Osteoblast (primary cell): Measurements from ENCODE around the gene PRCC. TPM values are rescaled to one million over a fixed set of nuclear protein-coding genes. Genes with fewer than 3 reads are reported as not detected.

Experiments used
- DNase-seq: peaks from one replicate; pipeline ENCODE4 v3.0.0; 2011; ENCODE audit warnings: low spot score, mixed read lengths; ENCODE audit not compliant: insufficient read length; ENCODE audit errors: missing footprints
- H2AFZ ChIP-seq: 2 replicates; pipeline ENCODE4 v1.6.0; 2011; ENCODE audit warnings: mild to moderate bottlenecking, low read length
- H3K27ac ChIP-seq: 2 replicates; pipeline ENCODE4 v1.5.1; 2011; ENCODE audit warnings: mild to moderate bottlenecking, low read depth, low read length, moderate library complexity
- H3K27me3 ChIP-seq: 2 replicates; pipeline ENCODE4 v1.6.0; 2012; ENCODE audit warnings: mild to moderate bottlenecking, control low read depth, inconsistent platforms, low read length, moderate library complexity; ENCODE audit not compliant: insufficient read depth
- H3K36me3 ChIP-seq: 2 replicates; pipeline ENCODE4 v1.5.1; 2011; ENCODE audit warnings: mild to moderate bottlenecking, low read length, control low read depth, moderate library complexity; ENCODE audit not compliant: insufficient read depth
- H3K4me1 ChIP-seq: 2 replicates; pipeline ENCODE4 v1.5.1; 2011; ENCODE audit warnings: mild to moderate bottlenecking, low read length, control low read depth, moderate library complexity; ENCODE audit not compliant: insufficient read depth
- H3K4me2 ChIP-seq: 2 replicates; pipeline ENCODE4 v1.6.0; 2011; ENCODE audit warnings: mild to moderate bottlenecking, low read length; ENCODE audit not compliant: insufficient read depth
- H3K4me3 ChIP-seq: fragments of 200-600 bp; sonication (generic); 3 replicates; pipeline ENCODE4 v1.5.1; 2012; ENCODE audit warnings: mild to moderate bottlenecking, low read length, inconsistent platforms; ENCODE audit not compliant: insufficient read depth
- H3K79me2 ChIP-seq: 2 replicates; pipeline ENCODE4 v1.6.0; 2012; ENCODE audit warnings: mild to moderate bottlenecking, low read length, control low read depth, inconsistent platforms; ENCODE audit not compliant: insufficient read depth
- H3K9me3 ChIP-seq: 2 replicates; pipeline ENCODE4 v1.5.1; 2011; ENCODE audit warnings: low read depth, low read length, control low read depth
- H4K20me1 ChIP-seq: 2 replicates; pipeline ENCODE4 v1.6.0; 2012; ENCODE audit warnings: mild to moderate bottlenecking, low read length, control low read depth; ENCODE audit not compliant: insufficient read depth
- CTCF ChIP-seq: IDR thresholded peaks from 2 replicates; pipeline ENCODE4 v1.5.1; 2011; ENCODE audit warnings: mild to moderate bottlenecking, low read depth, low read length, moderate library complexity; ENCODE audit errors: extremely low read depth
- total RNA-seq: library from RNA; depleted of rRNA; stranded (reverse); fragments of >200 nt; gene quantifications from 2 replicates; pipeline ENCODE4 v1.2.3, GENCODE V29; 2012

Gene PRCC
- total RNA-seq, 1 donor, result 22.8 TPM

- H2AFZ ChIP-seq, result no peak overlapping the region
- H3K27me3 ChIP-seq, result no peaks in the 10 kb centered on the region
- peaks cover 55% of the 10 kb centered on the region for H3K36me3 ChIP-seq
- TF ChIP-seq CTCF, result no peak
- peaks cover 33% of the 10 kb centered on the region for H3K4me1 ChIP-seq
- no peak overlapping the region for H3K4me3 ChIP-seq
- H3K4me2 ChIP-seq, result no peak overlapping the region
- no peak overlapping the region for H3K27ac ChIP-seq
- no peaks in the 10 kb centered on the region for H4K20me1 ChIP-seq
- no peak for DNase-seq
- H3K79me2 ChIP-seq, result peaks cover 67% of the 10 kb centered on the region
- no peaks in the 10 kb centered on the region for H3K9me3 ChIP-seq
Measured at GRCh38 chr1:156742801-156743200, 24.5 kb upstream of the PRCC start.

GRCh38 chr1:156743367-156744302, 23.7 kb upstream of the PRCC start:
- Histone ChIP-seq H3K36me3 (peaks cover 48% of the 10 kb centered on the region), H3K4me3 (no peak overlapping the region), H3K27me3 (no peaks in the 10 kb centered on the region), H3K27ac (no peak overlapping the region), H4K20me1 (no peaks in the 10 kb centered on the region), H2AFZ (no peak overlapping the region), H3K9me3 (no peaks in the 10 kb centered on the region), H3K79me2 (peaks cover 73% of the 10 kb centered on the region), H3K4me2 (no peak overlapping the region), H3K4me1 (peaks cover 41% of the 10 kb centered on the region)
- no peak for DNase-seq
- no peak for TF ChIP-seq CTCF

GRCh38 chr1:156744344-156744743, 23.0 kb upstream of the PRCC start:
- Histone ChIP-seq H3K27ac (peak overlapping the region; percentile 100), H4K20me1 (no peaks in the 10 kb centered on the region), H3K4me2 (no peak overlapping the region), H3K4me1 (peaks cover 48% of the 10 kb centered on the region), H2AFZ (no peak overlapping the region), H3K36me3 (peaks cover 45% of the 10 kb centered on the region), H3K79me2 (peaks cover 74% of the 10 kb centered on the region), H3K9me3 (no peaks in the 10 kb centered on the region), H3K4me3 (no peak overlapping the region), H3K27me3 (no peaks in the 10 kb centered on the region)
- no peak for DNase-seq
- no peak for TF ChIP-seq CTCF

- H4K20me1 ChIP-seq, result no peaks in the 10 kb centered on the region
- H3K27me3 ChIP-seq, result no peaks in the 10 kb centered on the region
- H2AFZ ChIP-seq, result no peak overlapping the region
- DNase-seq, result no peak
- H3K4me2 ChIP-seq, result no peak overlapping the region
- TF ChIP-seq CTCF, result no peak
- H3K36me3 ChIP-seq, result peaks cover 44% of the 10 kb centered on the region
- H3K9me3 ChIP-seq, result no peaks in the 10 kb centered on the region
- peaks cover 74% of the 10 kb centered on the region for H3K79me2 ChIP-seq
- peaks cover 53% of the 10 kb centered on the region for H3K4me1 ChIP-seq
- peak overlapping the region; percentile 100 for H3K27ac ChIP-seq
- H3K4me3 ChIP-seq, result no peak overlapping the region
Measured at GRCh38 chr1:156744786-156745419, 22.4 kb upstream of the PRCC start.
